HG02884 (cell line): ENCODE results near the gene F2RL1.
"Not testable (repeated sequence)": the region's sequence is repeated elsewhere in the genome, so short reads cannot be mapped to it uniquely, and the experiment has no call there.

ENCODE experiments used
- ATAC-seq: cut with Tn5 transposase; IDR thresholded peaks from one replicate; pipeline ENCODE4 v1.9.1; 2021; ENCODE audit warnings: mild to moderate bottlenecking, moderate library complexity; ENCODE audit not compliant: unreplicated experiment

Gene F2RL1

DNA sequence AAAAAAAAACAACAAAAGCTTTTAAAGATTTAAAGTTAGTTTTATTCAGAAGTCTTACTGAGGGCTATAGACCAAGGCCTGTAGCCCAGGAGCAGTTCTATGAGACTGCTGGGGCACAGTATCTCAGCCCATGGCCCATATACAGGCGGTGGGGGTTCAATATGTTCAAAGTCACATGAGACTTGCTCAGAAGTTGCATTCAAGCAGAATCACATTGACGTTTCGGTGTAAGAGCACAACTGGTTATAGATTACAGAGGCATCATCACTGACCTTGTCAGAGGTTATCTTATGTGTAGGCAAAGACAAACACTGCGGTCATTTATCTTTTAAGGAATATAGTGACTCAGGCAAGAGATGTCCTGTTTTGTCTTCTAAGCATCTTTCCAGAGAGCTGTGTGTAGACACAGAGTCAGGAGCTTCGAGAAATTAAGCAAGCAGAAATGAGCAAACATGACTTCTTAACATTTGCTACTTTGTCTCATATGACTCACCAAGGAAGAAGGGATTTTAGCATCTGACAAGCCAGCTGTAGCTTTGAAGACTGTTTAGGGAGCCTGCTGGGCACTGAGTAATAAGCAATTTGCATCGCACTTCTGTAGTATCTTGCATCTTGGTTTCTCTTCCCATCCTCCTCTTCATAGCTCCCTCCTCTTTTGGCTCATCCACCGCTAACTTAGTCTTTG lies 12.9 kb upstream of the F2RL1 start:
- no peak for ATAC-seq

DNA sequence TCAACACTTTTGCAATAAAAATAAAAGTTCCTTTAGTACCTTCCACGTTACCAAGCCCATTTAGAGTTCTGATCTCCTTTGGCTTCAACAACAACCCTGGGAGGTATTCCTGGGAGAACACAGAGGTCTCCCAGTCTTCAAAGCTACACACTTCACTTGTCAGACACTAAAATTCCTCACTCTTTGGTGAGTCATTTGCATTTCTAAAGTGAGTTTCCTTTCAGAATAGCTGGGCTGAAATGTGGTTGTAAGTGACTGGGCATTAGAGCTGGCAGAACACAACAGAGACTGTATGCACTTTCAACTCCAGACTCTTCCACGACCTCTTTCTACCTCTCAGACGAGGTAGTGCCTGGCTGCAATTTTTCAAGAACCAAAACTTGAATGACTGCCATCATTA lies 11.5 kb upstream of the F2RL1 start:
- no peak for ATAC-seq

DNA sequence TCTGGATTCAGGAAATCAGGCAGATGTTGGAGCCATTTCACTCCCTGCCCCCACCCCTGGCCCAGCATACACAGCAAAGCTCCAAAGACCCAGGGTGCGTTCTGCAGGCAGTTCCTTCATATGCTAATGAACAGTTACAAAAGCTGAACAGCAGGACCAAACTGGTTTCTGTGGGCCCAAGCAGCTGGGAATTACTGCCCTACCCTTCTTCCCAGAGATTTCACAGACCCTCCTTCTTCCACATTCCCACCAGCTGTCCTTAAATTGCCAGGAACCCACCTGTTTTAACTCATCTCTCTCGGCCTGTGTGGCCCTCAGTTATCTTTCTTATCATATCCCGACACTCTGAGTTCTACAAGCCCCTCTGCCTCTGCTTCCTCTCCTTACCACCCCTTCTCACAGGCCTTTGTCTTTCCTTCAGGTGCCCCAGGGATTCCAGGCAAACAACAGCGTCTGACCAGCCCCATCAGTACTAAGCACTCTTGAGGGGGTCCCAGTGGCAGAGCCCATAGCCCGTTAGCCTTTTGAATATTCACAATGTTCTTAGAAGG lies 10.6 kb upstream of the F2RL1 start:
- no peak for ATAC-seq

DNA sequence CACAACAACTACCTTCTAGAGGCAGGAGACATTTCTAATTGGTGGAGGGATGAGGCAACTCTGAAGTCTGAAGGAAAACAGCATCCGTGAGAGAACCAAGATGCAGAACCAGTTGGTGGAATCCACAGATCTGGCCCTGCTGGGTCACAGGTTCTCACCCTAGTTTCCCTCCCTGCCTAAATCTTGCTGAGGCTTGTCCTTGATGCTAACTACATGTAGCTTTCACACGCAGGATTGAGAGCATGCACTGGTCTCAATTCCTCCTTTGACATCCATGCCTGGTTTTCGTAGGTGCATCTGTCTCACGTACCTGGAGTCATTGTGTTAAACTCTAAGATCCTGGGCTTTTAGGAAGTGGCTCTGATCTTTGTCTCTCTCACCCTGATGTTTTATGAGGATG lies 9.7 kb upstream of the F2RL1 start:
- ATAC-seq: no peak

DNA sequence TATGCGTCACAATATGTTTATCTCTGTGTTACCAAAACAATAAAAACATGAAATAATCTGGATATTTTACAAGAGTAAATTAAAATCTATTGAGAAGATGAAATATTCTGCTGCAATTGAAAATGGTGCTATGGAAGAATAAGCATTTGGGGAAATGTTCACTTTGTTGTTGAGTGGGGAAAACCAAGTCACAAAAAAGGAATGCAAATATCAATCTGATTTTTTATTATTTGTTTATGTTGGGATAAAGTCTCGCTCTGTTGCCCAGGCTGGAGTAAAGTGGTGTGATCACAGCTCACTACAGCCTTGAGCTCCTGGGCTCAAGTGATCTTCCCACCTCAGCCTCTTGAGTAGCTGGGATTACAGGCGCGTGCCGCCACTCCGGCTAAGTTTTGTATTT lies 8.6 kb upstream of the F2RL1 start:
- no peak for ATAC-seq

DNA sequence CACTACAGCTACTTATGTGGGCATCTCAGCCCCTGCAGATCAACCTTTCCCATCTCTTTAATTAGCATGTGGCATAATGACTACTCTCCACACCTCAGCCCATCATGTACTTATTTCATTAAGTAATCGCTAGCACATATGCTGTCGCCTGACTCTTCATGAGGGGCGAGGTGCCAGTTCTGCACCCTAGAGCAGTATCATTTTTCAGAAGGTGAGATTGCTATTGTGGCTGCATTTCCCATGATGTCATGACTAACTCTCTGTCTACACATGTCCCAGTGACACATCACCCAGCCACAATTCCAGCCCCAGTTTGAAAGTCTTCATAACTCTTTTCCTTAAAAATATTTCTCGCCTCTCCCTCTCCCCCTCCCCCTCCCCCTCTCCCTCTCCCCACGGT lies 7.6 kb upstream of the F2RL1 start:
- no peak for ATAC-seq

DNA sequence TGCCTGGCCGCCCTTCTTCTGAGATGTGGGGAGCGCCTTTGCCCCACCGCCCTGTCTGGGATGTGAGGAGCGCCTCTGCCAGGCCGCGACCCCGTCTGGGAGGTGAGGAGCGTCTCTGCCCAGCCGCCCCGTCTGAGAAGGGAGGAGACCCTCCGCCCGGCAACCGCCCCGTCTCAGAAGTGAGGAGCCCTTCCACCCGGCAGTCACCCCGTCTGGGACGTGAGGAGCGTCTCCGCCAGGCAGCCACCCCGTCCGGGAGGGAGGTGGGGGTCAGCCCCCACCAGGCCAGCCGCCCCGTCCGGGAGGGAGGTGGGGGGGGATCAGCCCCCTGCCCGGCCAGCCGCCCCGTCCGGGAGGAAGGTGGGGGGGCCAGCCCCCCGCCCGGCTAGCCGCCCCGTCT lies 6.6 kb upstream of the F2RL1 start:
- ATAC-seq: not testable (repeated sequence)

DNA sequence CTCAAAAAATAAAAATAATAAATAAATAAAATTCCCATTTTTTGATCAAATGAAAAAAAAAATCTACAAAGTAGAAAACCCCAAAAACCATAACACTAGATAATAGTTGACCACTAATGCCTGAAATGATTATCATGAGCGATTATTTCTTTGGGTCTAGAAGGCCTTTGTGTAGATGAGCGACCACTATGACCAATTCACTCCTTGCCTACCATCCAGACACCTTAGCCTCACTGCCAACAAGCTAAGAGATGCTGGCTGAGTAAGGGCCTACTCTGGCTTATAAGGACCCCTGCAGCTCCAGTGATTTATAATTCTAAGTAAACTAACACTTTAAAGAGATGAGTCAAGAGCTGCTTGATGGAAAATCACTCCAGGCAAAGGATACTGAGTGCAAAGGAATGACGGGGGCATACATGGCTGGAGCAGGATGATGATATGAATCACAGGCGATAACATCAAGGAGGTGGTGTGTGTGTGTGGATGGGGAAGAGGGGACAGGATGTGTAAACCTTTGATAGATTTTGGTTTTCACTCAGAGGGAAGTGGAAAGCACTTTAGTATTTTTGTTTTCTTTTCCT lies 4.8 kb upstream of the F2RL1 start:
- no peak for ATAC-seq

DNA sequence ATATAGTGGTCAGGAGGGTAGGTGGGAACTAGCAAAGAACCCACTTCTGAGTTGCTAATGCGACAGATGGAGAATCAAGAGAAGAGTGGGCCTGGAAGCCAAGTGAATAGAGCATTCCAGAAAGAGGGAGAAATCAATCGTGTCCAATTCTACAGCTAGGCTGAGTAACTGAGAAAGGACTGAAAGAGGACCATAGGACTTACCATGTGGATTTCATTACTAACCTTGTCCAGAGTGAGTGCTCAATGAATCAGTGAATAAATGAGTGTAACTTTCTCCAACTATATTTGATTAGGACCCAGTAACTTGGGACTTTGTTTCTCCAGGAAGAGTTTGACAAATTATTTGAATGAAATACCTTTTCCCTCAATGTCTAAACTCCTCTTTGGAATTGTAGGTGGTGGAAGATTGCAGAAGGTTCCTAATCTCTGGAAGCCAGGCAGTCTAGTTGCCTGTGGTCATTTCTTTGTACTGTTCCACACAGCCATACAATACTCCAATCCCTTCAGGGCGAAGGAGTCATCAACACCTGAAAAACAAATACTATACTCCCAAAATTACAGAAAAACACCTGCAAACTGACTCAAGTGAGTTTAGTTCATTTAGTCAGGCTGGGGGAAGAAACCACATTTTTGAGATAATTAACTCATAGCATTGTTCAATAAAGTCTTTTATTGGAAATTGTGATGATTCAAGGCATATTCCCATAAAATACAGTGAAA lies 2.6 kb upstream of the F2RL1 start:
- no peak for ATAC-seq

DNA sequence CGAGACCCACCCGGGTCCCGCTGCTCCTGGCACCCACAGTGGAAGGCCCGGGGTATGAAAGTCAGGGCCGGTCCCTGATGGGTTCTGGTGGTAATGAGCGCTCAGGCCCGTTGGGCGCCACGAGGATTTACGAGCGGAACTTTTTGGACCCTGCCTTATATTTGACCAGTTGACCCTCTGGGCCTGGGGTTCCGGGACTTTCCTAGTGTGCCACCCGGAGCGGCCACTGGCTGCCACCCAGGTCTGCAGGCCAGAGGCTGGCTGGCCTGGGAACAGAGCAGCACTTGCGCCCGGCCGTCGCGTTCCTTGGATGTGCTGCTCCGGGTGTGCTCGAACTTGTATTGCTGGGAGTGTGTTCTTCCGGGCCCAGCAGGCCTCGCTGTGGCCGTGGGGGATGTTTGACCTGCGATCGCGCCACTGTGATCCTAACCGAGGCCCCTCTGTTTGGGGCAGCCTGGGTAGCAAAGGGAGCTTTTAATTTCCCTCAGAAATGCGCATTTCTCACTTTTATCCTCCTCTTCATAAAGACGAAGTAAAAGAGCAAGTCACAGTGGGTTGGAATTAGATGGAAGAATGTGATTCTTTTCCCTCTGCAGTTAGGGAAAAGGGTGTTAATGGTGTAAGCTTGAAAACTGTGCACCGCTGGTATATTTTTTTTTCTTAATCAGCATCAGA lies 1.2 kb downstream of the F2RL1 start:
- ATAC-seq: no peak

DNA sequence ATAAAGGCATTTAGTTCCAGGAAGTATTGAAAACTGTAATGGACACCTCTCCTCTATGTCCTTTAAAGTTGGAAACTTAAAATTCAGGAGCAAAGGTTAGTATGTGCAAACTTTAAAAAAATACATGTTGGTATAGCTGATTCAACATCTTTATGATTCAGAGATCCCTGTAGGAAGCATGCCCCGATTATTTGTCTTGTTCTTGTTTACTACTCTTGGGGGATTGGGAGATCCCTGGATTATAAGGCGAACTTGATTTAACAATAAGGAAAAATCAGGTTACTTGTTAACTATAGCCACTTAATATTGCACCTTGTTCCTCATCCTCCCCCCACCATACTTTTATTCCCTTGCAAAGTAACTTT lies 1.7 kb downstream of the F2RL1 start:
- ATAC-seq: no peak

DNA sequence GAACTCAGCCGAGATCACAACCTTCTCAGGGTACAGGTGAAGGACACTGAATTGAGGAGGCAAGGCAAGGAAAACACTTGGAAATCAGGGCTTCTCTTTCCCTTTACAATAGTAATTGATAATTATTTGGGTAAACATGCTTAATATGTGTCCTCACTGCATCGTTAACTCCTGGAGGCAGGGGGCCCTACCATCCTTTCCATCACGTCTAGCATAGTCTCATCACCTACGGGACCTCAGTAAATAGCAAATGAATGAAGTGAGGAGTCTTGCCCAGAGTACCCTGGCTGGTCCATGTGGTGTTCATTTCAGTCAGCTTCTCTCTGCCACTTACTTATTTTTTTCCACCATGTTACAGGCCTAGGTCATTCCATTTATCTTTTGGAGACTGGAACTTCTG lies 2.3 kb downstream of the F2RL1 start:
- ATAC-seq: no peak

DNA sequence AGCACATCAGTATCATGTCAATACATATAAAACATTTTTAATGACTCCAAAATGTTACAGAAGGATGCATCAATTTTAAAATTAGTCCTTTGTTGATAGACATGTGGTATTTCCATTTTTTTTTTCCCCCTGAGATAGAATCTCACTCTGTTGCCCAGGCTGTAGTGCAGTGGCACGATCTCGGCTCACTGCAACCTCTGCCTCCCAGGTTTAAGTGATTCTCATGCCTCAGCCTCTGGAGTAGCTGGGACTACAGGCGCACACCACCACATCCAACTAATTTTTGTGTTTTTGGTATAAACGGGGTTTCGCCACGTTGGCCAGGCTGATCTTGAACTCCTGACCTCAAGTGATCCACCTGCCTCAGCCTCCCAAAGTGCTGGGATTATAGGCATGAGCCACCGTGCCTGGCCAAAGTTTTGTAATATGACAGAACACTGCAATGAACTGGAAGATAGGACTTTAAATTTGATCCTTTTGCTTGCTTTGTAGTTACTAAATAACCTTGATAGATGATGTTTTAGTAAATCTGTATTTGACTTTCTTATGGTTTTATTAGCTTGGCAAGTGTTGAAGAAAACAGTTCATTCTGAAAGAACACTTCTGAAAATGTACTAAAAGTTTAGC lies 3.4 kb downstream of the F2RL1 start:
- ATAC-seq: not testable (repeated sequence)

DNA sequence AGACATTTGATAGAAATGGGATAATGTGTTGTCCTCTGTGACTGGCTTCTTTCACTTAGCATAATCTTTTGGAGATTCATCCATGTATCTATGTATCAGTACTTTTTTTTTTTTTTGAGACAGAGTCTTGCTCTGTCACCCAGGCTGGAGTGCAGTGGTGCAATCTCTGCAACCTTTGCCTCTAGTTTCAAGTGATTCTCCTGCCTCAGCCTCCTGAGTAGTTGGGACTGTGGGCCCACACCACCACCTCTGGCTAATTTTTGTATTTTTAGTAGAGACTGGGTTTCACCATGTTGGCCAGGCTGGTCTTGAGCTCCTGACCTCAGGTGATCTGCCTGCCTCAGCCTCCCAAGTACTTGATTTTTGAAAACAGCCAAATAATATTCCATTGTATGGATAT lies 7.6 kb downstream of the F2RL1 start:
- ATAC-seq: not testable (repeated sequence)

DNA sequence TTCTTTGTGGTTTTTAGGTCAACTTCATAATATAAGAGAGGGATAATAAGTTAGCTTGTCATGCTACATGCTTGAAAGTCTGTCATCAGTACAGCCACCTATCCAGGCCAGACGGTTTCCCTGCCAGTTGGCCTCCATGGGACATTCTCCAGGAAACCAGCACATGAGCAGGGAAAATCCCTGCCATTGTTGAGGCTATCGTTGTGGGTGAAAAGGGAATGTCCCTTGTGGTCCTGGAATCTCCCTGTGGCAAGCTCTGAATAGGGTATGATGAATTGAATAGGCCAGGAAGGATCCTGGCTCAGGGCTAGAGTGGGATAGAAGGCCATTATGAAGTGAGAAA lies 12.3 kb downstream of the F2RL1 start:
- ATAC-seq: no peak

DNA sequence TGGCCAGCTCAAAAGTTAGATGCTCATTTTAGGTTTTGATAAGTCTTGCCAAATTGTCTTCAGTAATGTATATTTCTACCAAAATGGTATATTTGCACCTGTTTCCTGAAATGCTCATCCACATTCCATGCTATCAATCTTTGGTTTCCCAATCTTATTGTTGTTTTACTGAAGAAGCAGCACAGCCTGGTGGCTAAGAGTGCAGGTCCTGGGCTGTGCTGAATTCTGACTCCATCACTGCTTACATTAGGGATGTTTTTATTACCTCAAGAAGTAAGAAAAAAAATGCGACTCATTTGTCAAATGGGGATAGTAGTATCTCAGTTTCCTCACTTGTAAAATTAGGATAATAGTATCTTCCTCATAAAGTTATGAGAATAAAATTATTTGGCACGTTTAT lies 17.4 kb downstream of the F2RL1 start:
- ATAC-seq: no peak

DNA sequence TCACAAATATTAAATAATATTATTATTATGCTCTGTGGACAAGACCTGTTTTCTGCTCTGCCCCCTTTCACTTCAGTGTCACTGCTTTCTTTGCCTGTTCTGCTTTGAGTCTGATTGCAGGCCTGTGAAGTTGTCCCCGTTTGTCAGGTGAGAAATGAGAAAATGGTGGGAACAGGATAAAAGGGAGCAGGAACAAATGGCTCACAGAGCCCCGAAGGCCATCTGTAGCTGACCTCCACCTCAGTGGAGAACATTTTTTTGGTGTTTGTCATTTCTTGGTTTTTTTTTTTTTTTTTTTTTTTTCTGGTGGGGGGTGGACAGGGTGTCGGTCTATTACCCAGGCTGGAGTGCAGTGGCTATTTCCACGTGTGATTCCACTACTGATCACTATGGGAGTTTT lies 17.8 kb downstream of the F2RL1 start:
- ATAC-seq: no peak

DNA sequence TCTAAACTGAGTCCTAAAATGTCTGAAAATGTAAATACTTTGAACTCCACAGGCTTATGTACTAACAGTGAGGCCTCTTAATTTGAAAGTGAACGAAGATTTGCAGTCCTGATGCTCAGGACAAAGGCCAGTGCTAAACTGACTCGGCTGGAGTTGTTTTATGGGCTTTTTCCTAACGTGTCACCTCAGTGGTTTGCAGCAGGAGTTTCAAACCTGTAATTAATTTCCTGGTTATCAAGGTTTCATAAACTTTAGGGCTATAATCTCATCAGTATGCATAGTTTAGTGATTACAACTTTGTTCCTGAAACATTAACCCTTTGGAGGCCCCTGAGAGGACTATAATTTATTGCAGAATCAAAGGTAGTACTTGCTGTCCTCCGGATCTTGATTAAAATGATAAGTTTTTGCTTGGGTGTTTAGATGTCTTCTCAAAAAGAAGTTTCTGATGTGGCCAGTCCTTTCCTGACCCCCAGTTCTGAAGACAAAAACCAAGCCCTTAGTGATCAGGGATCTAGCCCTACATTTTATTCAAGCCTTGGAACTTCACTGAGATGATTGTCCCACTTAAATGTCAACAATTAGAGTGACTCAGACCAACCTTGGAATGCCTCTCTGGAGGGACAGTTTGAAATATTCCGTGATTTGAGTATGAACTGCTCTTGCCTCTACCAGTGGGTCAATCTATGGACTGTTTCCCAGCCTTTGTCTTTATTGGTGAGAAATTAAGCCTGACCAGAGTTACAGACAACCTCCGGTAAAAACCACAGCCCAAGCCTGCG lies 19.8 kb downstream of the F2RL1 start:
- no peak for ATAC-seq

DNA sequence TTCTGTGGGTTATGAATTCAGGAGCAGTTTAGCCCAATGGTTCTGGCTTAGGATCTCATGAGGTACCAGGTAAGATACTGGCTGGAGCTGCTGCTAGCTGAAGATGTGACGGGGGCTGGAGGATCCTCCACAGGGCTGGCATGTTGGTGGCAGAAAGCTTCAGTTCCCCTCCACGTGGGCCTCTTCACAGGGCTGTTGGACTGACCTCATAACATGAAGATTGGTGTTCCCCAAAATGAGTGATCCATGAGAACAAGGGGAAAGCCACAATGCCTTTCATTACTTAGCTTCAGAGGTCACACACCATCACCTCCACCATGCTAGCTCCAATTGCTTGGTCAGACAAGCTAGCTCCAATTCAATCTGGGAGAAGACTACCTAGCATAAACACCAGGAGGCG lies 22.5 kb downstream of the F2RL1 start:
- ATAC-seq: no peak

DNA sequence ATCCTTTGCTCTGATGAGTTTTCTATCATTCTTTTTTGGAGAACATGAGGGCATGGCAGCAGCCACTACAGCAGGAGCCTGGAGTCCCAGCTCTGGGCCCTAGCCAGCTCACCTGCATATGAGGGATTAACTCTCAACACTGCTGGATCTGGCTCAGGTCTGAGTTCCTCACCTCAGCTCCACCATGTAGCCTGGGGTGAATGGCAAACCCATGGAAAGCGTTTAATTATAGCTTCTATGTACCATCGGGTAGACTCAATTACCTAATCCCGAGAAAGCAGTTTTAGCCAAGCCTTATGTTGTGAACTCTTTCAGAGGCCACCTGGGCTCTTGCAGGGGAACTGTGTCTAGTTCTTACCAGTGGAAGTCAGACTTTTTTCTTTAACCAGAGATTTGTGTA lies 27.1 kb downstream of the F2RL1 start:
- no peak for ATAC-seq
